ENCODE data around the gene RPTOR.

The RPTOR gene

GRCh38 chr17:80908776-80909175 is 364.1 kb downstream of the RPTOR start:
- DNase-seq (ENCODE audit: low read depth in 3 of 3): no peak

GRCh38 chr17:80909635-80910034 is 365.0 kb downstream of the RPTOR start:
- DNase-seq (ENCODE audit: low read depth in 3 of 3): no peak

GRCh38 chr17:80910043-80910442 is 365.4 kb downstream of the RPTOR start:
- DNase-seq (ENCODE audit: low read depth in 3 of 3): no peak

- DNase-seq (ENCODE audit: low read depth in 3 of 3): no peak
These were observed 367.8 kb downstream of the RPTOR start for GRCh38 chr17:80912476-80912875.

DNA sequence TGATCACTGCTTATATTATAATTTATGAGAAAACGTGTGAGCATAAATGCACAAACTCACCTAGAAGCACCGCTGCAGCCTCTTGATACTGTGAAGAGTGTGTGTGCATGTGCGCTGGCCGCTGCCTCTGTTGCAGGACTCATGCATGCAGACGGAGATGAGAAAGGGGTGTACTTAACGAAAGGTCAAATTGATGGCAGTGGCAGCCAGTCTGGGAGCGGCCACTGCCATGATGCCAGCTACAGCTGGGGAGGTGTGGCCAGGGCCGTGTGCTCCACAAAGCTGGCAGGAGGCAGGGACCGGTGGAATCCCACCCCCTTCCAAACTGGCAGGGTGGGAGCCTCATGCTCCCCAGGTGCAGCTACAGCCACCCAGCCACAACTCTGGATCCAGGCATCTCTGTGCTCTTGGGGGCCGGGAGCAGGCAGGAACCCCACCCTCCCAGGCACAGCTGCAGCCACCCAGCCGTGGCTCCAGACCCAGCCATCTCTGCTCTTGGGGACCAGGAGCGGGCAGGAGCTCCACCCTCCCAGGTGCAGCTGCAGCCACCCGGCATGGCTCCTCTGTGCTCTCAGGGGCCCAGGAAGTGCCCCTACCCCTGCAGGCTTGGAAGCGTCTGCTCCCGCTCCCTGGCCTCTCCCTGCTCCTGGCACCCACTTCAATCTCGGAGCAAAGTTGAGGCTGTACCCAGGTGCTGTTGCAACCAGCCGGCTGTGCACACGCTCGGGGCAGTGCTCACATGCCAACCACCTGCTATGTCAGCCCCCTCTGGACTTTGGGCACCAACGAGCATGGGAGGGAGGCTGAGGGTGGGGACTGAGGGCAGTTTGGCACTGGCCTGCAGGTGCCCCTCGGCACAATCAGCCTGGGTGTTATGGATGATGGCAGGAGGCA is 369.5 kb downstream of the RPTOR start:
- DNase-seq (ENCODE audit: low read depth in 3 of 3): no peak

DNA sequence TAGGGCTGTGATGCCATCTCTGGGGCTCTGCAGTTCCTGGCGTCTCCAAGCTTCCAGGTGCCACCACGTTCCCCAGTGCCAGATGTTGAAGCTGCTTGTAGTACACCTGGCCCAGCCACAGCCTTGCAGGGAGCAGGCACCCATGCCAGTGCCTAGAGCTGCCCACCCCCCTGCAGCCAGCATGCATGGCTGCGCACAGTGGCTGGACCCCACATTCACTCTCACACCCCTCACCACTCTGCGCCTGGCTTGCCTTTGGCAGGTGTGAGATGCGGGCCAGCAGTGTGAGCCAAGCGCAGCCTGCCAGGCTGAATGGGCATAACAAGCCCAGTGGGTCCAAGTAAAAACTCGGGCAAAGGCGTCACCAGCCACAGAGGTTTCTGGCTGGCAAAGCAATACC is 371.6 kb downstream of the RPTOR start:
- no peak for DNase-seq (ENCODE audit: low read depth in 3 of 3)

- DNase-seq (ENCODE audit: low read depth in 3 of 3): no peak
These were observed 373.3 kb downstream of the RPTOR start for GRCh38 chr17:80917716-80918560.

DNA sequence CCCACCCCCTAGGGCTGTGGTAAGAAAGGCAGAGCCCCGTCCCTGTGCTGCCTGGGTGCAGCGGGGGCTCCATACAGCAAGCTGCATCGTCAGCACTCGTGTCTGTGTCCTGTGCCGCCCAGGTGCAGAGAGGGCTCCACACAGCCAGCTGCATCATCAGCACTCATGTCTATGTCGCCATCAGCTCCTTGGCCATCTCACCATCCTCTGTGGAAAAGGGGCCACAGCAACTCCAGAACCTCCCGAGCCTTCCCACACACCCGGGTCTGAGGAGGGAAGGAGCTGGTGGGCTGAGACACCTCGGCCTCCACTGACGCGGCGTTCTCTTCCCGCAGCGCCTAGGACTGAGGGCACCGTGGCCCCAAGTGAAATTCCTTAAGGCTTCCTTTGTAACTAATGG is 374.1 kb downstream of the RPTOR start:
- DNase-seq (ENCODE audit: low read depth in 3 of 3): no peak

DNA sequence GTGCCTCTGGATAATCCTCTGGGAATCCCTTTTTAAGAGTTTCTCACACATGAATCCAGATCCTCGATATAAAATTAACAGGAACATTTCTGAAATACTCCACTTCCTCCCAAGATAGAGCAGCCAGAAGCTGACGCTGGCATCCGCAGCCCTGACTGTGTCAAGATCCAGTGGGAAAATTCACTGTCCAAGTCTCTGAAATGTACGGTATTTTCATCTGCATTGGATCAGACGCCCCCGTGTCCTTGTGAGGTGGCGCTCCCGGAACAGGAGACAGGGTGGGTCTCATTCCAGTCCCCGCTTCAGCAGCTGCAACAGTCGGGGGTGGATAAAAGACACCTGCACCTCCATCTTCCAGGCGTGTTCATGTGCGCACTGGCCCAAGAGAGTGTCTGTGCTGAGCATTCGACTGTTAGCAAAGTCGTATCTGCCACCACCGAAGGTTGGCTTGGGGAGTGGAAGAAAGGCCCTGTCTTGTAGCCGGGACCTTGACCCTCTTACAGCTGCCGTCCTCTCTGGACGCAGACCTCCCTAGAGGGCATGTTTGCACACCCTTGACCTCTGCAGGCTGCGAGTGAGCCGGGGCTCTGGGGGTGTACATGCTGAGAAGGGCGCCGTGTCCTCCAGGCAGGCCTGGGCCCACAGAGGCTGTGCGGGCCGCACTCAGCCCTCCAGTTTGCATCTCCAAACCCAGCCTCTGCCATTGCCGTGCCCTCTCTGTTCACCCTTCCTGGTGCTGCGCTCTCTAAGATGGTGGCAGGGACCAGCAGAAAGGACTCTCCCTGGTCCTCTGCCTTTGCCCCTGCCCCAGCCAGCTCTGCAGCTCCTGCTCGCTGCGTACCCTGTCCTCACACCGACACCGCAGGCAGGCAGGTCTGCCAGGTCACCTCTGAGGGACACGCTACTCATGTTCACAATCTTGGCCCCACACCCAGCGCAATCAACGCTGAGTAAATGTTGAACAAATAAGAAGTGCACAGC is 375.0 kb downstream of the RPTOR start:
- DNase-seq (ENCODE audit: low read depth in 3 of 3): no peak

- DNase-seq (ENCODE audit: low read depth in 3 of 3): no peak
These were observed 375.8 kb downstream of the RPTOR start for GRCh38 chr17:80920441-80920840.

DNA sequence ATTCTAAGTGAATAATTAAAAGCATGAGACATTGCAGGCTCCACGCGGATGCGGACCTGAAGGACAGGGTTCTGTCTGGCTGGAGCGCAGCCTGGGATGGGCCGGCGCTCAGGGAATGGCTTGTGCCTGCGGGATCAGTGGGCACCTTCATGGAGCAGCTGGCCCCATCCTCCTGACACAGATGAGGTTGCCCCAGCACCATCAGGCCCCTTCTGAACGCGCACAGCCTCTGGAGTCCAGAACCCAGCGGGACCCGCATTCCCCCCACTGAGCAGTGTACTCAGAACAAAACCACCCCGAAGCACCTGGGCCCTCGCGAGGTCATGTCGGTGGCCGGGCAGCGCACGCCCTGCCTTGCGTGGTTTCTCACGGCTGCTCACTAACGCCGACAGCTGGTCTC is 376.5 kb downstream of the RPTOR start:
- no peak for DNase-seq (ENCODE audit: low read depth in 3 of 3)

DNA sequence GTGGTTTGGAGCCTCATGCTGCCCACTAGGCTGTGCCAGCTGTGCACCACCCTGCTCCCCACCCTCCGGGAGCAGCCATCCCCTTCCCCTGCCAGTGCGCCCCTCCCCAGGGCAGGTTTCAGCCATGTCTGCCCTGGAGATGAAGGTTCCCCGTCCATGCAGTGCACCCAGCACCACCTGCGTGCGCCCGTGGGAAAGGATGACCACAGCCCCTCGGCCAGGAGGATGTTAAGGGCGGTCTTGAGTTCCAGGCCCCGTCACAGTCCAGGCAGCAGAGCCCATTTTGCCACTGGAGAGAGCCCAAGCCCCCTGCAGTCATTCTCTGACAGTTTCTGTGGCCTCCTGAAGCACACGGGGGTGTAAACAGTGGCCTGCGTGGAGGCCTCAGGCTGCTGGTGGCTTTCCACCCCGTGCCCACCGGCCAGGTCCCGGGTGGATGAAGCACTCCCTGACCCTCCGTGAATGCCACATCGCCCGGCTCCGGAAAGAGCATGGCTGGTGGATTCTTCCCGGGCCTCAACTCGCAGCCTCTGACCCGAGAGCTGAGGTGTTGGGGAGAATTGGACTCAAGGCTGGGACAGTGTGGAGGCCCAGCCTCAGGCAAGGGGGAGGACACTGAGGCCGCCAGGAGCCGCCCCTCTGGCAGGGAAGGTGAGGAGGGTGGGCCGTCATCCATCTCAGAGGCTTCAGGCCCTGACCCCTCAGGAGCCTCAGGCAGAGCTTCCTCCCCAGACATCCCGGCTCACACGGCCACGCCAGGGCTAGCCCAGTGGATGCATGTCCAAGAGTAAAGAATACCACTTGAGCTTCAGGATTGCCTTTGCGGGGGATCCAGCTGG is 377.3 kb downstream of the RPTOR start:
- no peak for DNase-seq (ENCODE audit: low read depth in 3 of 3)

DNA sequence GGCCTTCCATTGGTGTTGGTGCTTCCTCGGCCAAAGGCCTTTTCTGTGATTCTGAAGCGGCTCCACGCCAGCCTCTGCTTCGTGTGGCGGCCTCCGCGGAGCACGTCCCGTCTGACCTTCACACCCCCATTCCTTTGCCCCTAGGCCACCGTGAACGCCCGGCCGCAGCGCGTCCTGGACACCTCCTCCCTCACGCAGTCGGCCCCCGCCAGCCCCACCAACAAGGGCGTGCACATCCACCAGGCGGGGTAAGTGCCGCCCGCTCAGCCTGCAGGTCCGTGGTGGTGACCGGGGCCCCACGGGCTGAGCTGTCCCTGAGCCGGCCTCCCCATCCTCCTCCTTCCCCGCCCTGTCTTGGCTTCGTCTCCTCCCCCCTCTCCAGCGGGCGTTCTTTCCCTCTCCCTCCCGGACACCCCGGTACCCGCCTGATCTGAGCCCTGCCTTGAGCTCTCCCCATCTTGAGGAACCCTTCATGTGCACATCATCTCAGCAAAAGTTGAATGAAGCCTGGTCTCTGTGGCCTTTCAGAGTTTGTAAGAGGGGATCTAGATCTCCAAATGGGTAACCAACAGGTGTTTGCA is 378.0 kb downstream of the RPTOR start:
- DNase-seq (ENCODE audit: low read depth in 3 of 3): no peak

GRCh38 chr17:80923211-80924110 is 378.8 kb downstream of the RPTOR start:
- no peak for DNase-seq (ENCODE audit: low read depth in 3 of 3)

DNA sequence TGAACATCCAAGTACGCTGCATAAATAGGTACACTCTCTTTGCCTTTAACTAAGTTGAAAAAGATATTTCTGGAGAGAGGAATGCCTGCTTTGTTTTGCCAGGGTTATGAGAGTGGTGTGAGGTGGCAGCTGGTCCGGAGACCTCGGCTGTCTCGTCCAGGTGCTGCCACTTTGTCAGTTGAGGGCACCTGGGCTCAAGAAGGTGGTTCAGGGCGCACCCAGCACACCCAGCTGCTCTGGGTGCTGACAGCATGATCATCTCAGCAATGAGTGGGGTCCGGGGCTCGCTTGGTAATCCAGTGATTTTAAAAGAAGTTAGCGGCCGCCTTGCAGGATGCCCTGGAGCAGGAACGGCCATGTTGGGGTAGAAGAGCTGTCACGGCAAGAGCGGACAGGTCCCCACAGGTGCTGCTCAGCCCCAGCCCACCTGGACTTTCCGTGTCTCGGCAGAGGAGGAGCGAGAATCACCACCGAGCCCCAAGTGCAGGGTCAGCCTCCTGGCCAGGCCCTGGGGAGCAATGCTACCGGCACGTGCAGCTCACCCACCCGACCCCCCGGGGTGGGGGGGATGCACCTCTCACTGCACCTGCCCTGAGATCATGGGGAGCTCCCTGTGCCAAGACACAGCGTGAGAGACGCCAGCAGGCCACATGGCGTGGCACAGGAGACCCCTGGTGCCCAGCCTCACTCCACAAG is 379.6 kb downstream of the RPTOR start:
- no peak for DNase-seq (ENCODE audit: low read depth in 3 of 3)

GRCh38 chr17:80924807-80925610 is 380.4 kb downstream of the RPTOR start:
- no peak for DNase-seq (ENCODE audit: low read depth in 3 of 3)

- DNase-seq (ENCODE audit: low read depth in 3 of 3): no peak
These were observed 381.2 kb downstream of the RPTOR start for GRCh38 chr17:80925688-80926335.

Measured in stimulated activated CD4-positive, alpha-beta T cell treated with anti-CD3 and anti-CD28 coated beads, TNF-alpha, amount 100 ng/mL, for 4 hours (primary cell).